Measurements from ENCODE around the gene SEMA6A. TPM values are rescaled to one million over a fixed set of nuclear protein-coding genes. Genes with fewer than 3 reads are reported as not detected.

The SEMA6A gene
- total RNA-seq, 1 experiment from 2014 or later, result 2.1 TPM

DNA sequence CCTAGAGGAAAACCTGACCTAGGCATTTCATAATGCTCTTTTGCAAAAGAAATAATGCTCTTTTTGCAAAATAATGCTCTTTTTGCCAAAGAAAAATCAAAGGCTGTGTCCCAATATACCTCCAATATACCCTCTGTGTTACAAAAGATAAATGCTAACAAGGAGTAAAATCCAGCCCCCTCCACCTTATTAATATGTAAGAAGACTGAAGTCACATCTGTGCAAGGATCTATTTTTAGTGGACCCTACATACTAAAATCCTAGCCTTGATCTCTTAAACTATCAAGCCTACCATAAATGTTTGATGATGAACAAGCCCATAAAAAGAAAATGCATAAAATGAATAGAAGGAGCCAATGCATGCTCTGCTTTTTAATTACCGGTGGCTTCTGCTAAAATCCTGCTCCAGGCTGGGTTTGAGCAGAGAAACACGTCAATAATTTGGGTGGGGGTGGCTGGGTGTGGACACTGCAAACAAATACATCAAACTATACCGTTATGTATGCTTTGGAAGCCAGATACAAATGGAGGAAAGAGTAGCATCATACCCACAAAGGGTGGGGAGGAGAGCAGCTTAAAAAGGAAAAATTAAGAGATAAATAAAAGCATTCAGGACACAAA is 131.6 kb downstream of the SEMA6A start:
- TF ChIP-seq, protein P1, sequence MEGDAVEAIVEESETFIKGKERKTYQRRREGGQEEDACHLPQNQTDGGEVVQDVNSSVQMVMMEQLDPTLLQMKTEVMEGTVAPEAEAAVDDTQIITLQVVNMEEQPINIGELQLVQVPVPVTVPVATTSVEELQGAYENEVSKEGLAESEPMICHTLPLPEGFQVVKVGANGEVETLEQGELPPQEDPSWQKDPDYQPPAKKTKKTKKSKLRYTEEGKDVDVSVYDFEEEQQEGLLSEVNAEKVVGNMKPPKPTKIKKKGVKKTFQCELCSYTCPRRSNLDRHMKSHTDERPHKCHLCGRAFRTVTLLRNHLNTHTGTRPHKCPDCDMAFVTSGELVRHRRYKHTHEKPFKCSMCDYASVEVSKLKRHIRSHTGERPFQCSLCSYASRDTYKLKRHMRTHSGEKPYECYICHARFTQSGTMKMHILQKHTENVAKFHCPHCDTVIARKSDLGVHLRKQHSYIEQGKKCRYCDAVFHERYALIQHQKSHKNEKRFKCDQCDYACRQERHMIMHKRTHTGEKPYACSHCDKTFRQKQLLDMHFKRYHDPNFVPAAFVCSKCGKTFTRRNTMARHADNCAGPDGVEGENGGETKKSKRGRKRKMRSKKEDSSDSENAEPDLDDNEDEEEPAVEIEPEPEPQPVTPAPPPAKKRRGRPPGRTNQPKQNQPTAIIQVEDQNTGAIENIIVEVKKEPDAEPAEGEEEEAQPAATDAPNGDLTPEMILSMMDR (IDR thresholded peaks at IDR 0.05; ENCODE audit: unreplicated experiment), result no peak
- no peaks in the 10 kb centered on the region for H3K9me3 Mint-ChIP-seq (ENCODE audit: unreplicated experiment)
- no peaks in the 10 kb centered on the region for H3K27me3 Mint-ChIP-seq (ENCODE audit: insufficient read depth, unreplicated experiment)
- no peak overlapping the region for H3K27ac Mint-ChIP-seq (ENCODE audit: low read depth, unreplicated experiment)
- no peak for DNase-seq (ENCODE audit: unreplicated experiment)
- ChIA-PET CTCF (interaction anchor here (0.6 to 1.0 kb wide), 2 partner anchors 11 to 1267 kb away, joined by 3 read pairs; no protein-coding TSS in a partner anchor), POLR2A (interaction anchor here (0.7 kb wide), 1 partner anchor 31 kb away, joined by 3 read pairs; no protein-coding TSS in a partner anchor)
- peaks cover 7% of the 10 kb centered on the region for H3K4me1 Mint-ChIP-seq (ENCODE audit: insufficient read depth, unreplicated experiment)
- BruUV-seq (replicated peaks), result no TSS peak
- H3K4me3 Mint-ChIP-seq (ENCODE audit: unreplicated experiment), result no peak overlapping the region
- intact Hi-C loops (cut with micrococcal nuclease), result no loop called here
- no peaks in the 10 kb centered on the region for H3K36me3 Mint-ChIP-seq (ENCODE audit: insufficient read depth, unreplicated experiment)

DNA sequence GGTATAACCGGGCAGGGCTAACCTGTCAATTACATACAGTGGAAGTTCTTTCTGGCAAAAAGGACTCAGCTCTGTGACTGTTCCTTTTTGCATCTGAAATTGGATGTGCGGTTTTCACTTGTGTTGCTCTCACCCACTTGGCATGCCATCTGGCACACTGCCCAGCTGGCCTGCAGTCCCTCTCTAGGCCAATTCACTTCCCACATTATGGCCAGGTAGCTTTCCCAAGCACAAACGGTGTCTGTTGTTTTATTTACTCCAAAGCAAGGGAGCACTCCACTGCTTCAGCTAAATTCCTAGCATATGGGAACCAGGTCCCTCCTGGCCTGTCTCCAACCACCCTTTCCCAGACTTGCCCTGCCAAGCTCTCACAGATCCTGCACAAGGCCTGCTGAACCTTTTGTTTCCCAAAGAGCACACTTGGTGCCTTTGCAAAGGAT is 132.5 kb downstream of the SEMA6A start:
- intact Hi-C loops (cut with micrococcal nuclease), result no loop called here
- DNase-seq (ENCODE audit: unreplicated experiment), result peak; percentile 76
- no TSS peak for BruUV-seq (replicated peaks)
- H3K27me3 Mint-ChIP-seq (ENCODE audit: insufficient read depth, unreplicated experiment), result no peaks in the 10 kb centered on the region
- no peaks in the 10 kb centered on the region for H3K9me3 Mint-ChIP-seq (ENCODE audit: unreplicated experiment)
- CTCF ChIA-PET, result interaction anchor here (1.0 kb wide), 1 partner anchor 10 kb away, joined by 3 read pairs; no protein-coding TSS in a partner anchor
- H3K27ac Mint-ChIP-seq (ENCODE audit: low read depth, unreplicated experiment), result no peak overlapping the region
- peaks cover 7% of the 10 kb centered on the region for H3K4me1 Mint-ChIP-seq (ENCODE audit: insufficient read depth, unreplicated experiment)
- no peak overlapping the region for H3K4me3 Mint-ChIP-seq (ENCODE audit: unreplicated experiment)
- POLR2A ChIA-PET, result no interaction called here
- no peaks in the 10 kb centered on the region for H3K36me3 Mint-ChIP-seq (ENCODE audit: insufficient read depth, unreplicated experiment)
- TF ChIP-seq, protein P1 (IDR thresholded peaks at IDR 0.05; ENCODE audit: unreplicated experiment), result no peak

DNA sequence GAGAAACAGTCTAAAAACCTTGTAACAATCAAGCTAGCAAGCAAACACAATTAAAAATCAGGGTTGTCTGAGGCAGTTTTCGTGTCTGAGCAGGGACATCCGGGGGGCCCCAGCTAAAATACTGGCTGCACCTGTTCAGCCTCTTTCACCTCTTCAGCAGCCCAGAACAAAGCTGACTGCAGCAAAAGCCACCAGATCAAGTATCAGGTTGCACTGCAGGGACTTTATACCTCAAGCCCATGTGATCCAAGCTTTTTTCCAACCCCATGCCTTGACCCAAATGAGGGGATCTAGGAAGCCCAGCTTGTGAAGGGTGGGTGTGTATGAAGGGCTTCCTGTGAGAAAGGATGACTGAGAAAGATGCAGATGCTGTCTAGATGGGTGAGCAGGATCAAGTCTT is 133.4 kb downstream of the SEMA6A start:
- ChIA-PET CTCF (interaction anchor here (0.6 kb wide), 1 partner anchor 1213 kb away, joined by 3 read pairs; no protein-coding TSS in a partner anchor), POLR2A (no interaction called here)
- no peak overlapping the region for H3K4me3 Mint-ChIP-seq (ENCODE audit: unreplicated experiment)
- intact Hi-C loops (cut with micrococcal nuclease), result no loop called here
- no peaks in the 10 kb centered on the region for H3K36me3 Mint-ChIP-seq (ENCODE audit: insufficient read depth, unreplicated experiment)
- H3K9me3 Mint-ChIP-seq (ENCODE audit: unreplicated experiment), result no peaks in the 10 kb centered on the region
- H3K4me1 Mint-ChIP-seq (ENCODE audit: insufficient read depth, unreplicated experiment), result peaks cover 7% of the 10 kb centered on the region
- no TSS peak for BruUV-seq (replicated peaks)
- TF ChIP-seq, protein P1 (IDR thresholded peaks at IDR 0.05; ENCODE audit: unreplicated experiment), result no peak
- H3K27ac Mint-ChIP-seq (ENCODE audit: low read depth, unreplicated experiment), result no peak overlapping the region
- no peaks in the 10 kb centered on the region for H3K27me3 Mint-ChIP-seq (ENCODE audit: insufficient read depth, unreplicated experiment)
- DNase-seq (ENCODE audit: unreplicated experiment), result no peak

DNA sequence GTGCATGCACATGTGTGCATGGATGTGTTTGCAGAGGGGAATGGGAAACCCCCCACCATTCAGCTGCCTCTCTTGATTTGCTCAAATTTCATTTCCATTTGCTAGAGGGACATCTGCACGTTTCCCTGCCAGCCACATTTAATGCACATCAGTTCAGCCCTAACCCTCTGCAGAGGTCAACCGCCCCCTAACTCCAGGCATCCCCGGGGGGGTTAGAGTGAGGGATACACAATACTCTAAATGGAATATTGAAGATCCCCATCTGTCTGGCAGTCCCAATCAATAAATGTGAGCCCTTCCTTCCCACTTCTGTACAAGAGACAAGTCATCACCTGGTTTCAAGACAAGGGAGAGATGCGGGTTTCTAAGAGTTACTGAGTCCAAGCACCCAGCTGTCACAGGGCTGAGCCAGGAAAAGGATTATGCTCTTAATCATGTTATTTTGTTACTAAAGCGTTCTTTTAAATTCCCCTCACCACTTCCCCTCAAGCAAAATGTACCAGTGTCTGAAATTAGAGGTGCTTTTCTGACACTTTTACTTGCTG is 134.1 kb downstream of the SEMA6A start:
- H3K9me3 Mint-ChIP-seq (ENCODE audit: unreplicated experiment), result no peaks in the 10 kb centered on the region
- no TSS peak for BruUV-seq (replicated peaks)
- H3K4me1 Mint-ChIP-seq (ENCODE audit: insufficient read depth, unreplicated experiment), result peaks cover 7% of the 10 kb centered on the region
- POLR2A ChIA-PET, result no interaction called here
- no peaks in the 10 kb centered on the region for H3K36me3 Mint-ChIP-seq (ENCODE audit: insufficient read depth, unreplicated experiment)
- no peak for DNase-seq (ENCODE audit: unreplicated experiment)
- intact Hi-C loops (cut with micrococcal nuclease), result no loop called here
- no peak overlapping the region for H3K27ac Mint-ChIP-seq (ENCODE audit: low read depth, unreplicated experiment)
- no peaks in the 10 kb centered on the region for H3K27me3 Mint-ChIP-seq (ENCODE audit: insufficient read depth, unreplicated experiment)
- H3K4me3 Mint-ChIP-seq (ENCODE audit: unreplicated experiment), result no peak overlapping the region
- CTCF ChIA-PET, result no interaction called here
- TF ChIP-seq, protein P1 (IDR thresholded peaks at IDR 0.05; ENCODE audit: unreplicated experiment), result no peak

Measured in MCF 10A (cell line).